HEK293T (cell line): ENCODE results near the gene TBKBP1.

Experiments
- ARNT ChIP-seq: fragments of 450-650 bp; IDR thresholded peaks from 2 replicates; pipeline ENCODE4 v1.6.1; 2017; ENCODE audit warnings: mild to moderate bottlenecking
- BHLHE40 ChIP-seq: fragments of 450-650 bp; IDR thresholded peaks from 2 replicates; pipeline ENCODE4 v1.6.1; 2016; ENCODE audit warnings: mild to moderate bottlenecking, moderate library complexity, borderline replicate concordance
- CTBP1 ChIP-seq: fragments of 450-650 bp; IDR thresholded peaks from 2 replicates; pipeline ENCODE4 v1.6.1; 2016; ENCODE audit warnings: borderline replicate concordance
- ELF4 ChIP-seq: fragments of 450-650 bp; IDR thresholded peaks from 2 replicates; pipeline ENCODE4 v1.6.1; 2017; ENCODE audit warnings: antibody characterized with exemption
- FOXA1 ChIP-seq: fragments of 450-650 bp; IDR thresholded peaks from 2 replicates; pipeline ENCODE4 v1.6.1; 2016; ENCODE audit warnings: mild to moderate bottlenecking
- FOXK2 ChIP-seq: fragments of 450-650 bp; IDR thresholded peaks from 2 replicates; pipeline ENCODE4 v1.6.1; 2016; ENCODE audit warnings: mild to moderate bottlenecking
- FOXM1 ChIP-seq: fragments of 450-650 bp; IDR thresholded peaks from 2 replicates; pipeline ENCODE4 v1.6.1; 2017; ENCODE audit warnings: mild to moderate bottlenecking, borderline replicate concordance
- HDGF ChIP-seq: fragments of 450-650 bp; IDR thresholded peaks from 2 replicates; pipeline ENCODE4 v1.6.1; 2017; ENCODE audit warnings: antibody characterized with exemption, borderline replicate concordance
- LEF1 ChIP-seq: fragments of 450-650 bp; IDR thresholded peaks from 2 replicates; pipeline ENCODE4 v1.6.1; 2017; ENCODE audit warnings: mild to moderate bottlenecking, borderline replicate concordance
- NFRKB ChIP-seq: fragments of 450-650 bp; IDR thresholded peaks from 2 replicates; pipeline ENCODE4 v1.6.1; 2016; ENCODE audit warnings: mild to moderate bottlenecking, moderate library complexity
- SUZ12 ChIP-seq: fragments of 450-650 bp; IDR thresholded peaks from 2 replicates; pipeline ENCODE4 v1.6.1; 2016; ENCODE audit warnings: mild to moderate bottlenecking
- TARDBP ChIP-seq: fragments of 450-650 bp; IDR thresholded peaks from 2 replicates; pipeline ENCODE4 v1.6.1; 2016
- ZNF384 ChIP-seq: fragments of 450-650 bp; IDR thresholded peaks from 2 replicates; pipeline ENCODE4 v1.6.1; 2016
- TF ChIP-seq, protein P1 (sequence below): fragments of 450-650 bp; IDR thresholded peaks from 2 replicates; pipeline ENCODE4 v1.6.1; 2016

DNA sequence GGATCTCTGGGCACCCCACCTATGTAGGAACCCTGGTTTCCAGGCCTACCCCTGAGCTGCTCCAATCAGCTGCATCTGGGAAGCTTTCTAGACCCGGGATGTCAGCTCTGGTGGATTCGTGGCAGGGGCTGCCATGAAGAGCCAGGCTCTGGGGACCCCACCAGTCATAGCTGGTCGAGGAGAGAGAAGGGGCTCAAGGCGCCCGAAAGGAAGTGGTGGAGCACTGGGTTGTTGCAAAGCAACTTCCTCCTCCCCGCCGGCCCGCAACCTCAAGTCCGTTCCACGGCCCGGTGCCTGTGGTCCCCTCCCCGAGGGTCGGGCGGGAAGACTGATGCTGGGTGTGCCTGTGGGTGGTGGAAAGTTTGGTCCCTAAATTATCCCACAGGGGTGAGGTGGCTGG is 10.2 kb downstream of the TBKBP1 start:
- TF ChIP-seq HDGF (no peak), LEF1 (no peak), BHLHE40 (no peak), ELF4 (no peak), CTBP1 (no peak), FOXM1 (no peak), FOXK2 (no peak), NFRKB (no peak), ZNF384 (no peak), ARNT (no peak), TARDBP (no peak), FOXA1 (no peak), SUZ12 (no peak)
- TF ChIP-seq, protein P1, sequence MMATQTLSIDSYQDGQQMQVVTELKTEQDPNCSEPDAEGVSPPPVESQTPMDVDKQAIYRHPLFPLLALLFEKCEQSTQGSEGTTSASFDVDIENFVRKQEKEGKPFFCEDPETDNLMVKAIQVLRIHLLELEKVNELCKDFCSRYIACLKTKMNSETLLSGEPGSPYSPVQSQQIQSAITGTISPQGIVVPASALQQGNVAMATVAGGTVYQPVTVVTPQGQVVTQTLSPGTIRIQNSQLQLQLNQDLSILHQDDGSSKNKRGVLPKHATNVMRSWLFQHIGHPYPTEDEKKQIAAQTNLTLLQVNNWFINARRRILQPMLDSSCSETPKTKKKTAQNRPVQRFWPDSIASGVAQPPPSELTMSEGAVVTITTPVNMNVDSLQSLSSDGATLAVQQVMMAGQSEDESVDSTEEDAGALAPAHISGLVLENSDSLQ, result no peak
